ENCODE measurements around the gene ADM2.
A peak's percentile ranks its signal among the peaks of the same experiment; 100 is the strongest.
"Not testable (repeated sequence)": the region's sequence is repeated elsewhere in the genome, so short reads cannot be mapped to it uniquely, and the experiment has no call there.

The ADM2 gene

DNA sequence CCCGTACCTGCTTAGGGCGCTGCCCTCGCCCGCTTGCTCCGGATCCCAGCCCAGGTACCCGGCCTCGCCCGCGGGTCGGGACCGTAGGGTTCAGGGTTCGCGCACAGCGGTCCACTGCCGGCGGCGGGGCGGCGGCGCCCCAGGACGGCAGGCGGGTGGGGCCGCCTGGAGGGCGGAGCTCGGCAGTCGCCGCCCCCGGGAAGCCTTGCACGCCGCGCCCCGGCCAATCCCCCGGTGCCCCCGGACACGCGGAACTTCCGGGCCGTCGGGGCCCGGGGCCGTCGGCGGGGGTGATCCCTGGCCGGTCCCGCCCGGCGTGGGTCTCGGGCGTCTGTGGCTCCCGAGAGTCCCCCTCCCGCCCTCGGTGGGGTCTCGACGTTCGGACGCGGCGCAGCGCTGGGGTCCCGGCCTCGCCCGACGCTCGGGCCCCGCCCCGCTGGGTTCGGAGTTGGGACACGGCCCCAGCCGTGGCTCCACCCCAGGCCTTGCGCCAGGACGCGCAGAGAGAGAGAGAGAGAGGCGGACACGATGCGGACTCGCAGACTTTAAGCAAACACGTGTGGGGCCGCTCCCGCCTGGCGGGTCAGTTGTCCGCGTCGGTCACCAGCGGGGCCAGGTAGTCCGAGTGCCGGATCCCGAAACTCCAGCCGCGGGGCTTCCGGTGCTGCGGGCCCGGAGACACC, 48.7 kb downstream of the ADM2 start, which contains the start of gene TYMP:
Gene TYMP (minus strand): TSS at position 116 of the 683 bp plus-strand sequence. CDS start 303 bp downstream, outside the sequence.
- Mint-ChIP-seq H3K4me1 (ENCODE audit: low read depth) (peaks cover 58% of the 10 kb centered on the region), H3K27me3 (no peaks in the 10 kb centered on the region)
- intact Hi-C loops (cut with micrococcal nuclease): loop anchor here (1.0 to 5.0 kb wide), 3 partner anchors 9 to 92 kb away; partner anchors contain the start of gene CHKB

DNA sequence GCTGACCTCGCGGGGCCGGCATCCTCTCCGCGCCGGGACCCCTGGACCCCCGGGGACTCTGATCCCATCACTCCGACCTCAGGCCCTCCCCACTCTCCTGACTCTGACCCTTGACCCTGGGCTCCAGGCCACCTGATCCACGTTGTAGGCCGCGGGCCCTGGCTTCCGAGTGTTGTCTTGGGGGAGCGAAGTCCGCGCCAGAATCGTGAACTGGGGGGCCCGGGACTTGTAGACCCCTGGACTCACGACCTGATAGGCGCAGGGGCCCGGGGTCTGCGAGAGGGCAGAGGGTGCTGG, 49.2 kb downstream of the ADM2 start:
- no peaks in the 10 kb centered on the region for H3K9me3 Mint-ChIP-seq
- peaks cover 62% of the 10 kb centered on the region for H3K4me1 Mint-ChIP-seq (ENCODE audit: low read depth)
- peak overlapping the region; percentile 97 for H3K4me3 Mint-ChIP-seq
- peaks cover 67% of the 10 kb centered on the region for H3K36me3 Mint-ChIP-seq (ENCODE audit: low read depth)
- intact Hi-C loops (cut with micrococcal nuclease): loop anchor here (1.0 to 2.0 kb wide), 2 partner anchors 9 to 52 kb away; partner anchors contain the start of gene CHKB
- H3K27ac Mint-ChIP-seq: peak overlapping the region; percentile 95
- no peaks in the 10 kb centered on the region for H3K27me3 Mint-ChIP-seq

More for the DNA sequence above, 48.7 kb downstream of the ADM2 start, which contains the start of gene TYMP:
- Mint-ChIP-seq H3K36me3 (ENCODE audit: low read depth) (peaks cover 71% of the 10 kb centered on the region), H3K9me3 (no peaks in the 10 kb centered on the region), H3K27ac (peak within 1 kb of the TSS; percentile 95), H3K4me3 (peak within 1 kb of the TSS; percentile 97)

DNA sequence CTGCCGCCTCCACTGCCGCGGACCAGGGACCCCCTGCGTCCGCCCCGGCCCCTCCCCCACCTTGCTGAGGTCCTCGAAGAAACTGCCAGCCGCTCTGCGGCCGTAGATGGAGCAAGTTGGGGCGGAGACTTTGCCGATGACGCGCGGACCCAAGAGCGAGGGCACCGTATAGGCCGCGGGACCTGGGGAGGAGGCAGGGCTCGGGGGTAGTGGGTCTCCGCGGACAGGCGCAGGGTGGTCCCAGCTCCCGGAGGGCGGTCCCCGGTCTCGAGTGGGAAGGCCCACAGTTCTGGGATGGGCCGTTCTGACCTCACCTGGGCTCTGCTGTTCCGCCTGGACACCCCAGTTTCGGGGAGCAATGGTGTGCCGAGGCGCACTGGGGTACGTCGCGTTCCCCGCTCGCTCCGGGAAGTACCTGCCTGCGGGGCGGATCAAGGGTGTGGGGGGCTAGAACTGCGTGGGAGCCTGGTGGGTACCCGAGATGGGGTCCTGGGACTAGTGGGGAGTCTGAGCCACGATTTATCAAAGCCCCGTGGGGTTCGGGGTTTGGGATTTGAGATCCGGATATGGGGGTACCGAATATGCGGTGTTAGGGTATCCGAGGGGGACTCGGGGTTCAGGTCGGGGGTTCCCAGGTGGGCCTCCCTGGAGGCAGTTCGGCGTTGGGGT, 49.7 kb downstream of the ADM2 start:
- Mint-ChIP-seq H3K27ac (peak overlapping the region; percentile 95), H3K27me3 (no peaks in the 10 kb centered on the region), H3K4me1 (ENCODE audit: low read depth) (peaks cover 62% of the 10 kb centered on the region), H3K36me3 (ENCODE audit: low read depth) (peaks cover 66% of the 10 kb centered on the region), H3K4me3 (peak overlapping the region; percentile 97), H3K9me3 (no peaks in the 10 kb centered on the region)
- intact Hi-C loops (cut with micrococcal nuclease): loop anchor here (1.0 to 2.0 kb wide), 2 partner anchors 8 to 52 kb away; partner anchors contain the start of gene CHKB

DNA sequence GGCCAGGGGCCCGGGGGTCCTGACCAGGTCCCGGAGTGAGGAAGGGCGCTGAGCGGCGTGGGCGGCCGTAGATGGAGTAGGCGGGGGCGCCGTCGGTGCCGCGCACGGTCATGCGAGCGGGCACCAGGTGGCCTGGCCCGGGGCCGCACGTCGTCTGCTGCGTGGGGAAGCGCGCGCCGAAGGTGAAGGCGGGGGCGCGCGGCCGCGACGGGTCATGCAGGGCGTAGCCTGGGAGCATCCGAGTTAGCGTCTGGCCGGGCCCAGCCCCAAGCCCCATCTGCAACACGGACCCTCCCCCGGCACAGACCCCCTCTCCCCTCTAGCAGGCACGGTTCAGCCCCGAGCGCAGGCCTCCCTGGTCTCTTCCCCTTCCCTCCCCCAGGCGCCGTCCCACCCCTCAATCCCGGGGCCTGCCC, 50.2 kb downstream of the ADM2 start:
- peak overlapping the region; percentile 95 for H3K27ac Mint-ChIP-seq
- intact Hi-C loops (cut with micrococcal nuclease): loop anchor here (2.0 kb wide), 1 partner anchor 51 kb away; the partner anchor contains the start of gene CHKB
- H3K4me1 Mint-ChIP-seq (ENCODE audit: low read depth): peaks cover 61% of the 10 kb centered on the region
- H3K36me3 Mint-ChIP-seq (ENCODE audit: low read depth): peaks cover 63% of the 10 kb centered on the region
- H3K9me3 Mint-ChIP-seq: no peaks in the 10 kb centered on the region
- peak overlapping the region; percentile 97 for H3K4me3 Mint-ChIP-seq
- H3K27me3 Mint-ChIP-seq: no peaks in the 10 kb centered on the region

DNA sequence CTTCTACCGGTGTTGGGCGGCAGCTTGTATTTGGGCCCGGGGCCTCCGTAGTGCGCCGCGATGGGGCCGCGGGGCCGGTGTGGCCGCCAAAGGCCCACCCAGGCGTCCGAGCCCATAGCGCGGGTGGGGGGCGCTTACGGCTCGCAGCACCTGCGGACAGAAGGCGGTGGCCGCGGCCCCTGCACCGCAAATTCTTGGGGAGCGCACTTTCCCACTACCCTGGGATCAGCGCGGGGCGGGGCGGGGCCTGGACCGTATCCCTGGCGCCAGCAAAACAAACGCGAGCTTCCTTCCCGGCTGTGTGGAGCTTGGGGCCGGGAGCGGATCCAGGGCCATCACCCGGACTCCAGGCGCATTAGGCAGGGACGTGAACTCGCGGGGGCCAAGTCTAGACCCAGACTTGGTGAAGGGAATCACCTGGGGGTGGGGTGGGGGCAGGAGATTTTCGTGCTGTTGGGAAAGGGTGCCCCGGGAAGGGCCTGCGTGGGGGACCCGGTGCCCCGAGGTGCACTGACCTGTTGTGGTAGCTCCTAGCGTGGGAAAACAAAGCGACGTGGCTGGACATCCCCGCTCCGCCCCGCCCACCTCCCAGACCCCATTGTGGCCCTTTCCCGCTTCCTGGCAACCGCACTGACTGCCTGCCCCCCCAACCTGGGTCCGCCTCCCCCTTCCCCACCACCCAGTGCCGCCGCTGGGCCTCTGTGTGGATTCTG, 50.8 kb downstream of the ADM2 start:
- Mint-ChIP-seq H3K27ac (peak overlapping the region; percentile 95), H3K27me3 (no peaks in the 10 kb centered on the region), H3K9me3 (no peaks in the 10 kb centered on the region), H3K4me1 (ENCODE audit: low read depth) (peaks cover 60% of the 10 kb centered on the region), H3K4me3 (peak overlapping the region; percentile 97), H3K36me3 (ENCODE audit: low read depth) (peaks cover 57% of the 10 kb centered on the region)
- intact Hi-C loops (cut with micrococcal nuclease): loop anchor here (1.0 to 2.0 kb wide), 2 partner anchors 10 to 51 kb away; partner anchors contain the start of gene CHKB

DNA sequence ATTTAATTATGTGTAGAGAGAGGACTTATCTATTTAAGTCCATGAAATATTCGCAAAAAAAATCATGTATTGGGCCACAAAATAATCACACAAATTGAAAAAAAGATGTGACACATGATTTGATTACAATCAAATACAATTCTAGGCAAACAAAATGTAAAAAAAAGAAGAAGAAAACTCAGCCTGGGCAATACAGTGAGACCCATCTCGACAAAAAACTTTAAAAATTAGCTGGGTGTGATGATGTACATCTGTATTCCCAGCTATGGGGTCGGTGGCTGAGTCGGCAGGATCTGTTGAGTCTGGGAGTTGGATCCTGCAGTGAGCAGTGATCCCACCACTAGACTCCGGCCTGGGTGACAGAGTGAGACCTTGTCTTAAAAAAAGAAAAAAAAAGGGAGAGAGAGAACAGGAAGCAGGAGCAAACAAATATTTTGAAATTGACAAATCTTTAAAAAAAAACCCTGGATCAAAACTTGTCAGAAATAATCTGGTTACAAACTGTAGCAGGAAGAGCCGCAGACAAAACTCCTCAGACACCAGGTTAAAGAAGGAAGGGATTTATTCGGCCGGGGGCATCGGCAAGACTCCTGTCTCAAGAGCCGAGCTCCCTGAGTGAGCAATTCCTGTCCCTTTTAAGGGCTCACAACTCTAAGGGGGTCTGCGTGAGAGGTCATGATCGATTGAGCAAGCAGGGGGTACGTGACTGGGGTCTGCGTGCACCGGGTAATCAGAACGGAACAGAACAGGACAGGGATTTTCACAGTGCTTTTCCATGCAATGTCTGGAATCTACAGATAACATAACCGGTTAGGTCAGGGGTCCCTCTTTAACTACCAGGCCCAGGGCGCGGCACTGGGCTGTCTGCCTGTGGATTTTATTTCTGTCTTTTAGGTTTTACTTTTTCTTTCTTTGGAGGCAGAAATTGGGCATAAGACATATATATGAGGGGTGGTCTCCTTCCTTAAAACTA, 51.8 kb downstream of the ADM2 start:
- Mint-ChIP-seq H3K36me3 (ENCODE audit: low read depth) (peaks cover 52% of the 10 kb centered on the region), H3K27me3 (no peaks in the 10 kb centered on the region), H3K4me3 (peak overlapping the region; percentile 97), H3K4me1 (ENCODE audit: low read depth) (peaks cover 60% of the 10 kb centered on the region), H3K9me3 (no peaks in the 10 kb centered on the region), H3K27ac (peak overlapping the region; percentile 95)
- intact Hi-C loops (cut with micrococcal nuclease): loop anchor here (1.0 kb wide), 1 partner anchor 9 kb away; no protein-coding TSS in a partner anchor

- intact Hi-C loops (cut with micrococcal nuclease); H3K27me3 Mint-ChIP-seq; H3K9me3 Mint-ChIP-seq: not testable (repeated sequence)
- peaks cover 58% of the 10 kb centered on the region for H3K4me1 Mint-ChIP-seq (ENCODE audit: low read depth)
- H3K36me3 Mint-ChIP-seq (ENCODE audit: low read depth): peaks cover 48% of the 10 kb centered on the region
- H3K27ac Mint-ChIP-seq: peak overlapping the region; percentile 95
- H3K4me3 Mint-ChIP-seq: peak overlapping the region; percentile 57
Observed at GRCh38 chr22:50533856-50534711, 52.7 kb downstream of the ADM2 start.

GRCh38 chr22:50535113-50535512, 53.8 kb downstream of the ADM2 start:
- no peaks in the 10 kb centered on the region for H3K27me3 Mint-ChIP-seq
- peak overlapping the region; percentile 95 for H3K27ac Mint-ChIP-seq
- H3K4me3 Mint-ChIP-seq: peak overlapping the region; percentile 40
- H3K4me1 Mint-ChIP-seq (ENCODE audit: low read depth): peaks cover 59% of the 10 kb centered on the region
- intact Hi-C loops (cut with micrococcal nuclease): no loop called here
- peaks cover 38% of the 10 kb centered on the region for H3K36me3 Mint-ChIP-seq (ENCODE audit: low read depth)
- H3K9me3 Mint-ChIP-seq: no peaks in the 10 kb centered on the region

Data from dendritic cell treated with granulocyte-macrophage colony-stimulating factor and Interleukin-4, amounts not matched to agents 40 ng/mL and 50 ng/mL, for 4 days (primary cell).